ENCODE data around the gene SCUBE2. TPM values are rescaled to one million over a fixed set of nuclear protein-coding genes. Genes with fewer than 3 reads are reported as not detected.

Gene SCUBE2
- polyA plus RNA-seq, 2 of the 4 experiments (the other 2 are of a cell fraction) = 0.49 to 0.63 TPM

DNA sequence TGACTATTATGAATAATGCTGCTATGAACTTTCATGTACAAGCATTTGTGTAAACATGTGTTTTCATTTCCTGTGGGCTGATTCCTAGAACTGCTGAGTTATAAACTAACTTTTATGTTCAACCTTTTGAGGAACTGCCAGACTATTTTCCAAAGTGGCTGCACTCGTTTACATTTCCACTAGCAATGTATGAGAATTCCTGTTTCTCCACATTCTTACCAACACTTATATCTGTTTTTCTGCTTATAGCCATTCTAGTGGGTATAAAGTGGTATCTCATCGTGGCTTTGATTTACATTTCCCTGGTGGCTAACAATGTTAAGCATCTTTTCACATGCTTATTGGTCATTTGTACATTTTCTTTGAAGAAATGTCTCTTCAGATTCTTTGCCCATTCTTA lies 35.2 kb upstream of the SCUBE2 start:
- ChIA-PET CTCF (interaction anchor here (1.1 kb wide), 1 partner anchor 12 kb away, joined by 5 read pairs; no protein-coding TSS in a partner anchor), POLR2A (no interaction called here)
- no peak overlapping the region for H3K4me2 ChIP-seq
- DNase-seq (ENCODE audit: low read depth in 1 of 2, low spot score in 1 of 2) (no peak), ATAC-seq (no peak), FAIRE-seq (no peak)
- H3K4me1 ChIP-seq = no peaks in the 10 kb centered on the region
- TF ChIP-seq ZC3H11A (IDR thresholded peaks at IDR 0.05) (no peak), ZFP36 (IDR thresholded peaks at IDR 0.05; ENCODE audit: borderline replicate concordance, partially characterized antibody) (no peak), HOXB5 (CRISPR knock-in tag; IDR thresholded peaks at IDR 0.05) (no peak), SREBF2 (IDR thresholded peaks at IDR 0.05) (no peak), USF2 (IDR thresholded peaks at IDR 0.05) (no peak), FOSL2 (IDR thresholded peaks at IDR 0.05) (no peak), FOSL2 (CRISPR knock-in tag; IDR thresholded peaks at IDR 0.05) (no peak), POLR2AphosphoS2 (conservative IDR thresholded peaks at IDR 0.05; ENCODE audit: low read length) (no peak), NR3C1 (IDR thresholded peaks at IDR 0.05) (no peak), ESRRA (IDR thresholded peaks at IDR 0.05; ENCODE audit: borderline replicate concordance, low read length) (no peak), KDM5A (IDR thresholded peaks at IDR 0.05) (no peak), EP300 (IDR thresholded peaks at IDR 0.05) (no peak), FOSB (CRISPR knock-in tag; IDR thresholded peaks at IDR 0.05) (no peak), EHF (CRISPR knock-in tag; IDR thresholded peaks at IDR 0.05) (no peak), EHMT2 (IDR thresholded peaks at IDR 0.05; ENCODE audit: low read depth) (no peak), SMC3 (IDR thresholded peaks at IDR 0.05) (no peak)
- 71% methylated on average over 2 of the region's 2 CpGs for WGBS (ENCODE audit: missing lambda C conversion rate)
- H3K27ac ChIP-seq = no peak overlapping the region
- no peaks in the 10 kb centered on the region for H3K9me3 ChIP-seq
- no peak overlapping the region for H3K4me3 ChIP-seq

DNA sequence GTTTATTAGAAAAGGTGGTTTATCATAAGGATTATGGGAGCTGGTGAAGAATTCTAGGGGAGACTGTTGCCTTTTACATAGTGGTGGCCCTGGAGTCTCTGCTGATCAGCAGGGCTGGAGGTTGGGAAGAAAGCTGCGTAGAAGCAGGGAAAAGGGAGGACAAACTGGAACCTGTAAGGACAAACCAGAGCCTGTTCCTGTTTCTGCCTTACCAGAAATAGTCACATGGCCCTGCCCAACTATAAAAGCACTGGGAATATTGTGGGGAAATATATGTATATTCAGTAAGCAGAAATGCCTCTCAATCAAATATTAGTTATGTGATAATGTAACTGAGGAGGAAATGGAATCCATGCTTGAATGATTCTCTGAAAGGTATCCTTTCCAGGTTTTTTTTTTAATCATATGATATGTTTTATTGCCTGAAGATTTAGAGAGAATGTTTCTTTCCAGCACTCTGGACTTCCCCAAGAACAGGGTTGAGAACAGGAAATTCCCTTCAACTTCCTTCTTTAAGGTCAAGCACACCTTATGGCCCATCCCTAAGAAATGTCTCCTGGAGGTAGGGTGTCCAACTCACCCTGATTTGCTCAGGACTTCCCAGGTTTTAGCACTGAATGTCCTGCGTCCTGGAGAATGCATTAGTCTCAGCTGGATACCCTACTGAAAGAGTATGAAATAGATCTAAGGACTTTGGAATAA lies 33.9 kb upstream of the SCUBE2 start:
- TF ChIP-seq ATOH8 (CRISPR knock-in tag; IDR thresholded peaks at IDR 0.05; ENCODE audit: low read depth) (no peak), MAX (IDR thresholded peaks at IDR 0.05) (no peak), HMGXB4 (CRISPR knock-in tag; IDR thresholded peaks at IDR 0.05; ENCODE audit: borderline replicate concordance) (no peak), HDAC2 (IDR thresholded peaks at IDR 0.05) (no peak), USF2 (IDR thresholded peaks at IDR 0.05) (no peak), JUN (IDR thresholded peaks at IDR 0.05) (no peak), NFE2L2 (conservative IDR thresholded peaks at IDR 0.05; ENCODE audit: low read length) (no peak), CHD4 (IDR thresholded peaks at IDR 0.05; ENCODE audit: borderline replicate concordance) (no peak), BHLHE40 (IDR thresholded peaks at IDR 0.05; ENCODE audit: low read depth, low read length) (no peak), ZFP36 (IDR thresholded peaks at IDR 0.05; ENCODE audit: borderline replicate concordance, partially characterized antibody) (no peak), NR3C1 (IDR thresholded peaks at IDR 0.05) (no peak), FOSB (CRISPR knock-in tag; IDR thresholded peaks at IDR 0.05) (no peak), EHF (CRISPR knock-in tag; IDR thresholded peaks at IDR 0.05) (no peak), JUNB (IDR thresholded peaks at IDR 0.05) (no peak)
- TF ChIP-seq, protein P1, sequence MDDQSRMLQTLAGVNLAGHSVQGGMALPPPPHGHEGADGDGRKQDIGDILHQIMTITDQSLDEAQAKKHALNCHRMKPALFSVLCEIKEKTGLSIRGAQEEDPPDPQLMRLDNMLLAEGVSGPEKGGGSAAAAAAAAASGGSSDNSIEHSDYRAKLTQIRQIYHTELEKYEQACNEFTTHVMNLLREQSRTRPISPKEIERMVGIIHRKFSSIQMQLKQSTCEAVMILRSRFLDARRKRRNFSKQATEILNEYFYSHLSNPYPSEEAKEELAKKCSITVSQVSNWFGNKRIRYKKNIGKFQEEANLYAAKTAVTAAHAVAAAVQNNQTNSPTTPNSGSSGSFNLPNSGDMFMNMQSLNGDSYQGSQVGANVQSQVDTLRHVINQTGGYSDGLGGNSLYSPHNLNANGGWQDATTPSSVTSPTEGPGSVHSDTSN (IDR thresholded peaks at IDR 0.05) = no peak
- Histone ChIP-seq H3K4me1 (no peaks in the 10 kb centered on the region), H3K27ac (no peak overlapping the region), H3K9me3 (no peaks in the 10 kb centered on the region), H3K4me3 (no peak overlapping the region), H3K4me2 (no peak overlapping the region)
- ChIA-PET CTCF (interaction anchor here (0.7 to 2.7 kb wide), 4 partner anchors 12 to 33 kb away, joined by 4 to 10 read pairs (median 4); no protein-coding TSS in a partner anchor), POLR2A (no interaction called here)
- WGBS (ENCODE audit: missing lambda C conversion rate) = 91% methylated on average over 2 of the region's 2 CpGs
- DNase-seq (ENCODE audit: low read depth in 1 of 2, low spot score in 1 of 2) (no peak), FAIRE-seq (no peak), ATAC-seq (no peak)

Data from A549 (cell line).